ENCODE measurements around the gene RAB3C. TPM values are rescaled to one million over a fixed set of nuclear protein-coding genes. Genes with fewer than 3 reads are reported as not detected.

Gene RAB3C
- total RNA-seq, 1 donor from 2014 or later, result 0.45 TPM

GRCh38 chr5:58816181-58816731, 233.4 kb downstream of the RAB3C start:
- H3K27ac ChIP-seq (ENCODE audit: low read depth, low read length), result no peak overlapping the region
- H3K79me2 ChIP-seq (ENCODE audit: insufficient read depth, low read length), result no peaks in the 10 kb centered on the region
- H3K36me3 ChIP-seq (ENCODE audit: insufficient read depth, low read length), result no peaks in the 10 kb centered on the region
- no peak overlapping the region for H3K9ac ChIP-seq (ENCODE audit: low read length)
- TF ChIP-seq EZH2 (IDR thresholded peaks at IDR 0.05; ENCODE audit: insufficient read depth, low read length) (no peak), CTCF (IDR thresholded peaks at IDR 0.05; ENCODE audit: insufficient read depth, low read depth, low read length) (no peak)
- Mint-ChIP-seq H3K4me3 (ENCODE audit: unreplicated experiment) (no peak overlapping the region), H3K27ac (ENCODE audit: unreplicated experiment) (no peak overlapping the region), H3K36me3 (ENCODE audit: low read depth, unreplicated experiment) (no peaks in the 10 kb centered on the region), H3K9me3 (ENCODE audit: unreplicated experiment) (no peaks in the 10 kb centered on the region), H3K4me1 (ENCODE audit: low read depth, unreplicated experiment) (no peaks in the 10 kb centered on the region), H3K27me3 (ENCODE audit: low read depth, unreplicated experiment) (peaks cover 2% of the 10 kb centered on the region)
- FAIRE-seq (no peak), DNase-seq (ENCODE audit: low read depth) (no peak)
- no peaks in the 10 kb centered on the region for H3K27me3 ChIP-seq (ENCODE audit: insufficient read depth, low read length)
- no peak overlapping the region for H2AFZ ChIP-seq (ENCODE audit: low read depth, low read length)
- no peaks in the 10 kb centered on the region for H4K20me1 ChIP-seq (ENCODE audit: insufficient read depth, low read length)
- no peaks in the 10 kb centered on the region for H3K9me3 ChIP-seq (ENCODE audit: insufficient read depth, low read depth, low read length)
- no peaks in the 10 kb centered on the region for H3K4me1 ChIP-seq (ENCODE audit: insufficient read depth, low read length)
- H3K4me3 ChIP-seq (ENCODE audit: insufficient read depth, low read depth, low read length), result no peak overlapping the region
- H3K4me2 ChIP-seq (ENCODE audit: low read length), result no peak overlapping the region

- no peak for DNase-seq (ENCODE audit: low read depth)
- no peaks in the 10 kb centered on the region for H3K27me3 Mint-ChIP-seq (ENCODE audit: low read depth, unreplicated experiment)
- Histone ChIP-seq H3K27ac (ENCODE audit: low read depth, low read length) (no peak overlapping the region), H3K9ac (ENCODE audit: low read length) (no peak overlapping the region), H3K4me1 (ENCODE audit: insufficient read depth, low read length) (no peaks in the 10 kb centered on the region), H3K4me3 (ENCODE audit: insufficient read depth, low read depth, low read length) (no peak overlapping the region), H2AFZ (ENCODE audit: low read depth, low read length) (no peak overlapping the region), H4K20me1 (ENCODE audit: insufficient read depth, low read length) (no peaks in the 10 kb centered on the region), H3K36me3 (ENCODE audit: insufficient read depth, low read length) (no peaks in the 10 kb centered on the region), H3K79me2 (ENCODE audit: insufficient read depth, low read length) (no peaks in the 10 kb centered on the region), H3K9me3 (ENCODE audit: insufficient read depth, low read depth, low read length) (no peaks in the 10 kb centered on the region), H3K4me2 (ENCODE audit: low read length) (no peak overlapping the region), H3K27me3 (ENCODE audit: insufficient read depth, low read length) (no peaks in the 10 kb centered on the region)
- H3K4me3 Mint-ChIP-seq (ENCODE audit: unreplicated experiment), result no peak overlapping the region
- FAIRE-seq, result no peak
- H3K36me3 Mint-ChIP-seq (ENCODE audit: low read depth, unreplicated experiment), result no peaks in the 10 kb centered on the region
- no peaks in the 10 kb centered on the region for H3K9me3 Mint-ChIP-seq (ENCODE audit: unreplicated experiment)
- H3K27ac Mint-ChIP-seq (ENCODE audit: unreplicated experiment), result no peak overlapping the region
- H3K4me1 Mint-ChIP-seq (ENCODE audit: low read depth, unreplicated experiment), result no peaks in the 10 kb centered on the region
- TF ChIP-seq EZH2 (IDR thresholded peaks at IDR 0.05; ENCODE audit: insufficient read depth, low read length) (no peak), CTCF (IDR thresholded peaks at IDR 0.05; ENCODE audit: insufficient read depth, low read depth, low read length) (no peak)
Measured at GRCh38 chr5:58818465-58818864, 235.6 kb downstream of the RAB3C start.

- H3K4me1 Mint-ChIP-seq (ENCODE audit: low read depth, unreplicated experiment), result peaks cover 2% of the 10 kb centered on the region
- DNase-seq (ENCODE audit: low read depth), result no peak
- no peaks in the 10 kb centered on the region for H3K27me3 ChIP-seq (ENCODE audit: insufficient read depth, low read length)
- no peak for FAIRE-seq
- no peak overlapping the region for H3K9ac ChIP-seq (ENCODE audit: low read length)
- H3K9me3 Mint-ChIP-seq (ENCODE audit: unreplicated experiment), result no peaks in the 10 kb centered on the region
- no peaks in the 10 kb centered on the region for H3K27me3 Mint-ChIP-seq (ENCODE audit: low read depth, unreplicated experiment)
- H3K4me3 Mint-ChIP-seq (ENCODE audit: unreplicated experiment), result no peak overlapping the region
- no peak overlapping the region for H2AFZ ChIP-seq (ENCODE audit: low read depth, low read length)
- H3K4me3 ChIP-seq (ENCODE audit: insufficient read depth, low read depth, low read length), result no peak overlapping the region
- TF ChIP-seq CTCF (IDR thresholded peaks at IDR 0.05; ENCODE audit: insufficient read depth, low read depth, low read length) (no peak), EZH2 (IDR thresholded peaks at IDR 0.05; ENCODE audit: insufficient read depth, low read length) (no peak)
- no peaks in the 10 kb centered on the region for H3K4me1 ChIP-seq (ENCODE audit: insufficient read depth, low read length)
- H3K36me3 ChIP-seq (ENCODE audit: insufficient read depth, low read length), result no peaks in the 10 kb centered on the region
- H3K36me3 Mint-ChIP-seq (ENCODE audit: low read depth, unreplicated experiment), result no peaks in the 10 kb centered on the region
- H4K20me1 ChIP-seq (ENCODE audit: insufficient read depth, low read length), result no peaks in the 10 kb centered on the region
- H3K27ac Mint-ChIP-seq (ENCODE audit: unreplicated experiment), result no peak overlapping the region
- H3K79me2 ChIP-seq (ENCODE audit: insufficient read depth, low read length), result no peaks in the 10 kb centered on the region
- no peaks in the 10 kb centered on the region for H3K9me3 ChIP-seq (ENCODE audit: insufficient read depth, low read depth, low read length)
- H3K4me2 ChIP-seq (ENCODE audit: low read length), result no peak overlapping the region
- no peak overlapping the region for H3K27ac ChIP-seq (ENCODE audit: low read depth, low read length)
Measured at GRCh38 chr5:58825441-58825840, 242.6 kb downstream of the RAB3C start.
